HepG2 (cell line): ENCODE results near the gene NUDT2. TPM values are rescaled to one million over a fixed set of nuclear protein-coding genes. Genes with fewer than 3 reads are reported as not detected.

Experiments used
- ATF4 ChIP-seq, 2 experiments: fragments of 450-650 bp in 1 of 2; sonication (generic) in 1 of 2; formaldehyde crosslinking; IDR thresholded peaks; 2 replicates each; pipeline versions ENCODE4 v1.5.0 to v1.8.0; 2020 to 2022; ENCODE audit warnings: mild to moderate bottlenecking in 1 of 2, missing genetic modification reagents in 1 of 2
- BORCS8-MEF2B ChIP-seq: sonication (generic); formaldehyde crosslinking; IDR thresholded peaks from 2 replicates; pipeline ENCODE4 v1.8.0; 2022; ENCODE audit warnings: mild to moderate bottlenecking, missing genetic modification reagents
- ETV6 ChIP-seq: sonication (generic); formaldehyde crosslinking; conservative IDR thresholded peaks from 2 replicates; pipeline ENCODE4 v1.4.0; 2020; ENCODE audit warnings: missing genetic modification reagents
- GRHL1 ChIP-seq: sonication (generic); formaldehyde crosslinking; conservative IDR thresholded peaks from 2 replicates; pipeline ENCODE4 v1.8.0; 2022; ENCODE audit warnings: missing genetic modification reagents
- HDAC6 ChIP-seq: fragments of 200-600 bp; sonication (generic); IDR thresholded peaks from 2 replicates; pipeline ENCODE4 v1.7.0; 2017; ENCODE audit warnings: mild to moderate bottlenecking, antibody characterized with exemption, low read length, low read depth
- HES4 ChIP-seq: sonication (generic); formaldehyde crosslinking; IDR thresholded peaks from 2 replicates; pipeline ENCODE4 v1.9.0; 2021; ENCODE audit warnings: mild to moderate bottlenecking, missing genetic modification reagents, borderline replicate concordance
- HNF1A ChIP-seq, 2 experiments: sonication (generic) in 1 of 2; formaldehyde crosslinking in 1 of 2; IDR thresholded peaks; 2 replicates each; pipeline versions ENCODE4 v1.4.0 to v1.6.1; 2016 to 2020; ENCODE audit warnings: borderline replicate concordance in 1 of 2, low read depth in 1 of 2, mild to moderate bottlenecking in 1 of 2, missing genetic modification reagents in 1 of 2
- HOXA3 ChIP-seq: sonication (generic); formaldehyde crosslinking; IDR thresholded peaks from 2 replicates; pipeline ENCODE4 v1.5.0; 2020; ENCODE audit warnings: missing genetic modification reagents
- PAWR ChIP-seq: sonication (generic); formaldehyde crosslinking; IDR thresholded peaks from 2 replicates; pipeline ENCODE4 v1.4.0; 2020; ENCODE audit warnings: missing genetic modification reagents, mild to moderate bottlenecking, borderline replicate concordance
- SIN3B ChIP-seq: fragments of 150-350 bp; IDR thresholded peaks from 2 replicates; pipeline ENCODE4 v1.6.1; 2014; ENCODE audit warnings: low read length
- THAP9 ChIP-seq: sonication (generic); formaldehyde crosslinking; IDR thresholded peaks from 2 replicates; pipeline ENCODE4; 2020; ENCODE audit warnings: missing genetic modification reagents, mild to moderate bottlenecking, borderline replicate concordance
- THYN1 ChIP-seq: sonication (generic); formaldehyde crosslinking; IDR thresholded peaks from 2 replicates; pipeline ENCODE4 v1.8.1; 2023; ENCODE audit warnings: low read depth, mild to moderate bottlenecking, moderate library complexity, missing genetic modification reagents, borderline replicate concordance
- ZMYM2 ChIP-seq: sonication (generic); formaldehyde crosslinking; IDR thresholded peaks from 2 replicates; pipeline ENCODE4 v1.8.0; 2022; ENCODE audit warnings: mild to moderate bottlenecking, missing genetic modification reagents
- ZNF383 ChIP-seq: sonication (generic); formaldehyde crosslinking; IDR thresholded peaks from 2 replicates; pipeline ENCODE4 v1.4.0; 2020; ENCODE audit warnings: missing genetic modification reagents, mild to moderate bottlenecking, borderline replicate concordance
- ZNF670 ChIP-seq: sonication (generic); formaldehyde crosslinking; IDR thresholded peaks from 2 replicates; pipeline ENCODE4 v1.8.0; 2022; ENCODE audit warnings: mild to moderate bottlenecking, missing genetic modification reagents, borderline replicate concordance
- ZNF678 ChIP-seq: sonication (generic); formaldehyde crosslinking; IDR thresholded peaks from 2 replicates; pipeline ENCODE4 v1.4.0; 2020; ENCODE audit warnings: mild to moderate bottlenecking, missing genetic modification reagents
- ZNF777 ChIP-seq: sonication (generic); formaldehyde crosslinking; IDR thresholded peaks from 2 replicates; pipeline ENCODE4 v1.4.0; 2020; ENCODE audit warnings: missing genetic modification reagents
- ZNF850 ChIP-seq: sonication (generic); formaldehyde crosslinking; conservative IDR thresholded peaks from 2 replicates; pipeline ENCODE4 v1.9.0; 2021; ENCODE audit warnings: mild to moderate bottlenecking, missing genetic modification reagents
- polyA plus RNA-seq, 8 experiments: library from polyadenylated mRNA; depleted of rRNA in 3 of 8; stranded (reverse) in 7 of 8; unstranded in 1 of 8; fragments of >200 nt; fragmentation: Illumina TruSeq in 4 of 8; extraction: Trizol in 4 of 8; gene quantifications; 2 replicates each; pipeline versions ENCODE4 v1.2.1 to v1.2.3, GENCODE V29; 2011 to 2016; ENCODE audit warnings: low read depth in 4 of 8, missing spikeins in 1 of 8, mixed read lengths in 1 of 8; ENCODE audit not compliant: insufficient read depth in 1 of 8
- total RNA-seq, 5 experiments: library from RNA; depleted of rRNA; stranded (reverse); fragments of >200 nt; fragmentation: Illumina TruSeq; extraction: Trizol; gene quantifications; 2 replicates each; pipeline ENCODE4 v1.2.3, GENCODE V29; 2016; ENCODE audit warnings: low read depth in 1 of 5

Gene NUDT2
- total and polyA plus RNA-seq, 2 of the 13 experiments (the other 11 are each of a cell fraction or from before 2014, with no cell fraction given) = 19.9 to 24.6 TPM

GRCh38 chr9:34328987-34329832, at the start of gene NUDT2, which contains the start of gene KIF24 (continued):
- TF ChIP-seq PAWR (no peak), THYN1 (CRISPR knock-in tag) (0 out of 2 replicates have a peak, but pooled peaks have one; percentile 68), ZNF383 (CRISPR knock-in tag) (no peak), THAP9 (CRISPR knock-in tag) (peak; percentile 83; the same call in 1 of the 2 replicates), ATF4 (CRISPR knock-in tag; IDR thresholded peaks at IDR 0.05) (0 out of 4 replicates have a peak, but pooled peaks of 1 of the 2 experiments have one; percentile 29), BORCS8-MEF2B (CRISPR knock-in tag) (peak; percentile 89), ETV6 (CRISPR knock-in tag) (peak; percentile 9; the same call in 1 of the 2 replicates), ZNF777 (CRISPR knock-in tag) (peak; percentile 81), ZNF670 (CRISPR knock-in tag) (no peak), ZNF678 (no peak), HOXA3 (peak; percentile 59; the same call in 1 of the 2 replicates), HES4 (CRISPR knock-in tag) (peak; percentile 54; the same call in 1 of the 2 replicates), ZNF850 (CRISPR knock-in tag) (no peak), ZMYM2 (no peak), GRHL1 (no peak), HNF1A (IDR thresholded peaks at IDR 0.05; ENCODE audit: low read depth) (no peak), HNF1A (CRISPR knock-in tag; IDR thresholded peaks at IDR 0.05; ENCODE audit: borderline replicate concordance) (peak; percentile 35; the same call in 1 of the 2 replicates), HDAC6 (no peak), SIN3B (peak; percentile 87)
